Kasumi-1 (cell line): ENCODE measurements around the gene ZNF443.
A peak's percentile ranks its signal among the peaks of the same experiment; 100 is the strongest.
"Not testable (repeated sequence)": the region's sequence is repeated elsewhere in the genome, so short reads cannot be mapped to it uniquely, and the experiment has no call there.

Experiments
- DNase-seq, 2 experiments: peaks; one replicate each; lab custom pipeline; 2025; lab: John Stamatoyannopoulos, UW

The ZNF443 gene

GRCh38 chr19:12440541-12441316 lies at the start of gene ZNF443:
Gene ZNF443 (minus strand): TSS chr19:12441021. CDS start chr19:12440914, 107 bp downstream.
- peak; percentile 97 to 98 for DNase-seq

- not testable (repeated sequence) for DNase-seq
Measured at GRCh38 chr19:12486265-12486783, 45.5 kb upstream of the ZNF443 start.

DNA sequence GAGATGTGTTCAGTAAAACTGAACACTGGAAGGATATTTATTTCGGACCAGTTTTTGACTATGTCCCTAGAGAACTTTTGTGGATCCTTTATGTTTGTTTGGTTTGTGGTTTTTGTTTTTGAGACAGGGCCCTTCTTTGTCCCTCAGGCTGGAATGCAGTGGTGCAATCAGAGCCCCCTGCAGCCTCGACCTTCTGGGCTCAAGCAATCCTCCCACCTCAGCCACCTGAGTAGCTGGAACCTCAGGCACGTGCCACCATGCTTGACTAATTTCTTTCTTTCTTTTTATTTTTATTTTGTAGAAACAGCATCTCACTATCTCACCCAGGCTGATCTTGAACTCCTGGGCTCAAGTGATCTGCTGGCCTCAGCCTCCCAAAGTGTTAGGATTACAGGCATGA lies 44.8 kb upstream of the ZNF443 start:
- no peak for DNase-seq

DNA sequence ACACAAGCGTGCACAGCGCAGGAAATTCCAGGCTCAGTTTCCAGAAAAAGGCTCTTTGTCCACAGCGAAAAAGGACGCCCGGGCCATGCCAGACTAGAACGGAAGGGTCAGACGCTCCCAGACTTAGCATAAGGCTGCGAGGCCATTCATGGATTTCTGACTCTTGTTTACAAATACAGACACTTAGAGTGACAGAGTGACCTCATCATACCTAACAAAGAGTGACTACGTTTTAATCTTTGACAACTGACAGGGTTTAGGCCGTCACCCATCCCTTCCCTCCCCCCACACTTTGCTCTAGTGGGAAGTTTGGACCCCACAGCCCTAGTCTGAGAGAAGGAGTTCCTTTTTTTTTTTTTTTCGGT lies 44.2 kb upstream of the ZNF443 start:
- peak in 1 of 2 experiments; percentile 19 for DNase-seq

- DNase-seq: peak; percentile 90 to 91
Measured at GRCh38 chr19:12484371-12485051, 43.7 kb upstream of the ZNF443 start, which contains the start of gene ZNF709. Gene ZNF709 (minus strand): TSS chr19:12484816. CDS start chr19:12484657, 159 bp downstream.

GRCh38 chr19:12484011-12484370 lies 43.2 kb upstream of the ZNF443 start:
- DNase-seq: peak in 1 of 2 experiments; percentile 31

DNA sequence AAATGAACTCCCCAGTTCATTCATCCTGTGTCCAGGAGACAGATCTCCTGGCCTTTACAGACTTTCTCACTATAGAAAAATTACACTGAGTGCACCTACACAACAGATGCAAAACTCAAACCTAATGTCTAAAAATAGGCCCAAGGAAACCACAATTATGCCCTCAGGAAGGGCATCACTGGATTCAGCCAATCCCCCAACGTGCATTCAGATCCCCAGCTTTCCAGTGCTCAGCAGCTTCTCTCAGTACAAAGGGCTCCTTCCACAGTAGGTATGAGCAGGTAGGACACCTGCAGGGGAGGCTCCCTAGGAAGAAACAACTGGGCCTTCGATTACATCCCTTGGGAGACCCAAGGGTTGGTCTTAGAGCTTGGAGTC lies 41.7 kb upstream of the ZNF443 start:
- DNase-seq: peak; percentile 22 to 26

DNA sequence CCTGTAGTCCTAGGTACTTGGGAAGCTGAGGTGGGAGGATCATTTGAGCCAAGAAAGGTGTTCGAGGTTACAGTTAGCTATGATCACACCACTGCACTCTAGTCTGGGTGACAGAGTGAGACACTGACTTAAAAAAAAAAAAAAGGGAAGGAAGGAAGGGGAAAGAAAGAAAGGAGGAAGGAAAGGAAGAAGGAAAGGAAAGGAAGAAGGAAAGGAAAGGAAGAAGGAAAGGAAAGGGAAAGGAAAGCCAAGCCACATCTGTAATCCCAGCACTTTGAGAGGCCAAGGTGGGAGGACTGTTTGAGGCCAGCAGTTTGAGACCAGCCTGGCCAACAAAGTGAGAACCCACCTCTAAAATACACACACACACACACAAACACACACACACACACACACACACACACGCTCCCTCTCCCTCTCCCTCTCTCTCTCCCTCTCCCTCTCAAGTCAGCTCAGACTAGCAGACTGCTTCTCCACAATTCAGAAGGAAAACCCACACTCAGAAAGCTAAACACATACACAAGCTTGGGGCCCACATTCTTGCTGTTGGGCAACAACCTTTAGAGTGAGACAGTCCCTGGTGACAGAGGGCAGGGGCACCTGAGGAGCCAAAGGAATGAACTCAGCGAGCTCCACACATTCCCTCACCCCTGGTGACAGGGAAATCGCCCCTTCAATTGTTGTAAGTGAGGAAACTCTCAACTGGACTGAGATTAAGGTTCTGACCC lies 41.1 kb upstream of the ZNF443 start:
- no peak for DNase-seq

GRCh38 chr19:12478234-12478941 lies 37.6 kb upstream of the ZNF443 start:
- no peak for DNase-seq

DNA sequence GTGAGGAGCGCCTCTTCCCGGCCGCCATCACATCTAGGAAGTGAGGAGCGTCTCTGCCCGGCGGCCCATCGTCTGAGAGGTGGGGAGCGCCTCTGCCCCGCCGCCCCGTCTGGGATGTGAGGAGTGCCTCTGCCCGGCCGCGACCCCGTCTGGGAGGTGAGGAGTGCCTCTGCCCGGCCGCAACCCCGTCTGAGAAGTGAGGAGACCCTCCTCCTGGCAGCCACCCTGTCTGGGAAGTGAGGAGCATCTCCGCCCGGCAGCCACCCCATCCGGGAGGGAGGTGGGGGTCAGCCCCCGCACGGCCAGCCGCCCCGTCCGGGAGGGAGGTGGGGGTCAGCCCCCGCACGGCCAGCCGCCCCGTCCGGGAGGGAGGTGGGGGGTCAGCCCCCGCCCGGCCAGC lies 26.8 kb upstream of the ZNF443 start:
- DNase-seq: not testable (repeated sequence)

DNA sequence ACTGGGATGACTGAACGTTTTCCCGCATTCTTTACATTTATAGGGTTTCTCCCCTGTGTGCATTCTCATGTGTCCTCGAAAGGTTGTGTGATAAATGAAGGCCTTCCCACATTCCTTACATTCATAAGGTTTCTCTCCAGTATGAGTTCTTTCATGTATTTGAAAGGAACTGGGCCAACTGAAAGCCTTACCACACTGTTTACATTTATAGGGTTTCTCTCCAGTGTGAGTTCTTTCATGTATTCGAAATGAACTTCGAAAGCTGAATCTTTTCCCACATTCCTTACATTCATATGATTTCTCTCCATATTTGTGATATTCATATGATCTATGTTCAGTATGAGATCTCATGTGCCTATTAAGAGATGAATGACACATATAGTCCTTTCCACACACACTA lies 24.4 kb upstream of the ZNF443 start:
- DNase-seq: no peak

GRCh38 chr19:12464769-12465168 lies 23.9 kb upstream of the ZNF443 start:
- no peak for DNase-seq

DNA sequence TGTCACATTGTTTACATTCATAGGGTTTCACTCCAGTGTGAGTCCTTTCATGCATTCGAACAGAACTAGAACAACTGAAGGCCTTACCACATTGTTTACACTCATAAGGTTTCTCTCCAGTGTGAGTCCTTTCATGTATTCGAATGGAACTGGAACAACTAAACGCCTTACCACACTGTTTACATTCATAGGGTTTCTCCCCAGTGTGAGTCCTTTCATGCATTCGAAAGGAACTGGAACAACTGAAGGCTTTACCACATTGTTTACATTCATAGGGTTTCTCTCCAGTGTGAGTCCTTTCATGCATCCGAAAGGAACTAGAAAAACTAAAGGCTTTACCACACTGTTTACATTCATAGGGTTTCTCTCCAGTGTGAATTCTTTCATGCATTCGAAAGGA lies 23.3 kb upstream of the ZNF443 start:
- not testable (repeated sequence) for DNase-seq

DNA sequence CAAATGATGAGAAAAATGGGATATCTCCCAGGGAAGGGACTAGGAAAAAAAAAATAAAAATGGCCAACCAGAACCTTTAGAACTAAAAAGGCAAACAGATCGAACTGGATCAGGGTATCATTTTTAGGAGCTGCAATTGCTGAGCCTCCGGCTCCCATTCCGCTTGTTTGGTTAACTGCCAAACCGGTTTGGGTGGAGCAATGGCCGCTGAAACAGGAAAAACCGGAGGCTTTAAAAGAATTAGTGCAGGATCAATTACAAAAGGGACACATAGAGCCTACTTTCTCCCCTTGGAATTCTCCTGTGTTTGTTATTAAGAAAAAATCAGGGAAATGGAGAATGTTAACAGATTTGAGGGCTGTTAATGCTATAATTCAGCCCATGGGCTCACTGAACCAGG lies 12.7 kb upstream of the ZNF443 start:
- no peak for DNase-seq

DNA sequence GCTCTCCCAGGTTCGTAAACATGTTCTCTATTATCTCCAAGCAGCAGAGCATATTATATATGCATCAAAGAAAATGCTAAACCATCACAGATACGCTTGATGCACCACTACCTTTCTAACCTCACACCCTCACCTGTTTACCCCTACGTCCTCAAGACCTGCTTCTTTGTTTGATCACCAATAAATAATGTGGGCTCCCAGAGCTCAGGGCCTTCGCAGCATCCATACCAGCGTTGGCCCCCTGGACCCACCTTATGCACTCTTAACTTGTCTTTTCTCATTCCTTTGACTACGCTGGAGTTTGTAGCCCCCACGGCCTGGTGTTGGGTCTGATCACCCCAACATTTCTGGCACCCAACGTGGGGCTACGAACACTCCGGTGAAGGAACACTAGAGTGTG lies 10.0 kb upstream of the ZNF443 start:
- DNase-seq: no peak

DNA sequence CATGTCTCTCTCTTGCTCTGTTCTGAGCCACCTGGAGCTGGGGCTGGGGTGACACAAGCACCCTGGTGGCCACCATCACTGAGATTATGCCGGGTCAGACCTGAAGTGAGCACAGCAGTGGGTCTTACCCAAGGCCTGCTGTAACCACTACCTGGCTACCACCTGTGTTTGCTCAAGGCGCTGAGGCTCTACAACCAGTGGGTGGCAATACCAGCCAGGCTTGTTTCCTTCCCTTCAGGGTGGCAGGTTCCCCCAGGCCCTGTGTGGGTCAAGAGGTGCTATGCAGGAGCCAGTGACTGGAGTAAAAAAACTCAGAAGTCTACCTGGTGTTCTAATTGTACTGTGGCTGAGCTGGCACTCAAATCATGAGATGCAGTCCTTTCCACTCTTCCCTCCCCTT lies 8.0 kb upstream of the ZNF443 start:
- no peak for DNase-seq

DNA sequence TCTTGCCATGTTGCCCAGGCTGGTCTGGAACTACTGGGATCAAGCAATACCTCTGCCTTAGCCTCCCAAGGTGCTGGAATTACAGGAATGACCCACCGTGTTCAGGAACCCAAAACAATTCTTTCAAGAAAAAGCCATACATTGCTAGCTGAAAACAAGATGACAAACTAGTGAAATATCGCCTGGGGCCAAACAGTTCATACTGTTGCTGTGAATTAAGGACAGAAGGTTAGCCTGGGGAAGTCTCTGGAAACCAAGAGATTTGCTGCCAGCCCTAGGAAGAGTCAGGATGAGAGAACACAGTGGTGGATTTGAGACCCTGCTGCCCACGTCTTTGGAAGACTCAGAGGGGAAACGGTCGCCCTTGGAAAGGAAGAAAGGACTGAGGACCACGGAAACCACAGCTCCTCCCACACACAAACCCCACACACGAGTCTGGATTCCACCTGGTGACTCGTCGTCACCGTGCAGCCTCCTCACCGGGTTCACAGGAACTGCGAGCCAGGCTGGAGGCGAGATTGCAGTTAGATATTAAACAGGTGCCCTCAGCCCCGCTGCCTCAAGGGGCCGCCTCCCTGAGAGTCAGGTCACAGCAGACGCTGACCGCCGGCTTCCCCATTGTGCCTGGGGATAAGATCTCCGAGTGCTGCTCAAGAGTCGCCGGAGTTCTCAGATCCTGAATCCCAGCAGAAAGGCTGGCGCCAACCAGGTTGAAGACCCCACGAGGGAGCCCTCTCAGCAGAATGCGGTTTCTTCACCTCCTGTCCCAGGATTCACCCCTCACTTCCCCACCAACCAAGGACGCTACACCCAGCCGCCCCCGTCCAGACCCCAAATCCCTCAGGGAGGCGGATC lies 908 bp downstream of the ZNF443 start:
- peak; percentile 4 to 14 for DNase-seq

DNA sequence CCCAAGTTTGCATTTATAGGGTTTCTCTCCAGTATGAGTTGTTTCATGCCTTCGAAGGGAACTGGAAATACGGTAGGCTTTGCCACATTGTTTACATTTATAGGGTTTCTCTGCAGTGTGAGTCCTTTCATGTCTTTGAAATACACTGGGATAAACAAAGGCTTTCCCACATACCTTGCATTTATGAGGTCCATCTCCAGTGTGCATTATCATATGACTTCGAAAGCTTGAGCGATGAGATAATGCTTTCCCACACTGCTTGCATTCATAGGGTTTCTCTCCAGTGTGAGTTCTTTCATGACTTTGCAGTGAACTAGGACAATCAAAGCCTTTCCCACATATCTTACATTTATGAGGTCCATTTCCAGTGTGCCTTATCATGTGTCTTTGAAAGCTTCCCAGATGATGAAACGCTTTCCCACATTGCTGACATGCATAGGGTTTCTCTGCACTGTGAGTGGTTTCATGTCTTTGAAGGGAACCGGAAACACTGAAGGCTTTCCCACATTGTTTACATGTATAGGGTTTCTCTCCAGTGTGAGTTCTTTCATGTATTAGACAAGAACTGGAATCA lies 10.0 kb downstream of the ZNF443 start:
- not testable (repeated sequence) for DNase-seq

GRCh38 chr19:12425888-12426274 lies 14.9 kb downstream of the ZNF443 start:
- no peak for DNase-seq

GRCh38 chr19:12425236-12425887 lies 15.5 kb downstream of the ZNF443 start:
- no peak for DNase-seq
